NCI-H1930 (cell line): ENCODE measurements around the gene PHF21B.

Source experiments
- DNase-seq, 2 experiments: peaks; one replicate each; lab custom pipeline; 2025; lab: John Stamatoyannopoulos, UW

Gene PHF21B

GRCh38 chr22:45014654-45015053 is 4.8 kb upstream of the PHF21B start:
- DNase-seq: no peak

- DNase-seq: no peak
These were observed 3.3 kb upstream of the PHF21B start for GRCh38 chr22:45013138-45013537.

- DNase-seq: no peak
These were observed 711 bp upstream of the PHF21B start for GRCh38 chr22:45010532-45010900.

- DNase-seq: no peak
These were observed 827 bp downstream of the PHF21B start for GRCh38 chr22:45008751-45009605.

GRCh38 chr22:45008186-45008681 is 1.6 kb downstream of the PHF21B start:
- no peak for DNase-seq

GRCh38 chr22:45007391-45008185 is 2.2 kb downstream of the PHF21B start:
- DNase-seq: no peak

- no peak for DNase-seq
These were observed 2.8 kb downstream of the PHF21B start for GRCh38 chr22:45006964-45007390.

- no peak for DNase-seq
These were observed 3.5 kb downstream of the PHF21B start for GRCh38 chr22:45006111-45006963.

GRCh38 chr22:45001653-45002052 is 8.2 kb downstream of the PHF21B start:
- no peak for DNase-seq

GRCh38 chr22:45000330-45000729 is 9.5 kb downstream of the PHF21B start:
- no peak for DNase-seq

GRCh38 chr22:44999687-45000086 is 10.1 kb downstream of the PHF21B start:
- DNase-seq: no peak

- DNase-seq: no peak
These were observed 10.6 kb downstream of the PHF21B start for GRCh38 chr22:44999231-44999630.

GRCh38 chr22:44998296-44998695 is 11.5 kb downstream of the PHF21B start:
- no peak for DNase-seq

GRCh38 chr22:44997060-44997459 is 12.7 kb downstream of the PHF21B start:
- no peak for DNase-seq

GRCh38 chr22:44996648-44997047 is 13.2 kb downstream of the PHF21B start:
- no peak for DNase-seq

GRCh38 chr22:44996120-44996519 is 13.7 kb downstream of the PHF21B start:
- DNase-seq: no peak

GRCh38 chr22:44995715-44996114 is 14.1 kb downstream of the PHF21B start:
- no peak for DNase-seq

GRCh38 chr22:44995105-44995514 is 14.7 kb downstream of the PHF21B start:
- DNase-seq: no peak

GRCh38 chr22:44994399-44995104 is 15.3 kb downstream of the PHF21B start:
- no peak for DNase-seq

GRCh38 chr22:44992166-44992565 is 17.6 kb downstream of the PHF21B start:
- no peak for DNase-seq

GRCh38 chr22:44991218-44991617 is 18.6 kb downstream of the PHF21B start:
- no peak for DNase-seq
